ENCODE data around the gene APBA1.
"Not testable (repeated sequence)": the region's sequence is repeated elsewhere in the genome, so short reads cannot be mapped to it uniquely, and the experiment has no call there.

The APBA1 gene

DNA sequence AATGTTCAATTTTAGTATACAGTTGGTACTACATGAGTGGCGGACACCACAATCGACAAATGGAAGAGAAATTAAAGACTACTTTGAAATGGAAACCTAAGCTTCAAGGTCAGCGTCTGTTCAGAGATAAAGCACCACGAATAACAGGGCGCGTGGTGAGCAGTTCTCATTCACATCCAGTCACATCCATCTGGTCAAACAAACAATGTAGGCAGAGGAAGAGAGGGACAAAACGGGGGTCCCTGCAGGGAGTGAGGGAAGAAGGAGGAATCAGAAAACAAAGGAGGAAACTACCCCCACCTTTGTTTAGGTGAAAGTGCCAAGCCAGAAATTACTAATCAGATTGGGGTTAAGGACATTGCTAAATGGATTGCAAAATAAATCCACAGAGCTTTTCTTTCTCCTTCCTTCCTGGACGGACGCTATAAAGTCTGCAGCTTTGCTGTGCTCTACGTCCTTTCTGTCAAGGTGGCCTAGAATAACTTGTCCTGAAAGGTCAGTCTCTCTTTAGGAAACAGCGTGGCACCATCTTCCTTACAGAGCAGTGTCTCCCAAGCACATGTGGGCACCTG, 208.6 kb downstream of the APBA1 start:
- DNase-seq (ENCODE audit: low read depth), result no peak
- no peak overlapping the region for H3K4me3 ChIP-seq (ENCODE audit: low read depth, low read length)

DNA sequence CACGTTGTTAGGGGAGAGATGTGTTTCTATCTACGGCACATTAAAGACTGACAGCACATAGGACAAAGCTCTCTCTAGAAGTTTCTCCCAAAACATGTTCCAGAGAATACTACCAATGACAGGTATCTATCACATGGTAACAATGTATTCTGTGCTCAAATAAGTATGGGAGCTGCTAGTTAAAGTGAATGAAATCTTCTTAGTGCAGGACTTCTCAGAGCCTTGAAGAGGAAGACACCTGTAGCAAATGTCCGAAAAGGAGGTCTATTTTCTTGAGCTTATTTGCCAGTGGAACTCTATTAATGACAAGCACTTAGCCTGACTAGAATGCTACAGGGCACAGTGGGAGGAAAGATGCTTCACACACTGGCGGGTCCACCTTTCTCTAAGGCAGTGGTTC, 209.8 kb downstream of the APBA1 start:
- no peak for DNase-seq (ENCODE audit: low read depth)
- H3K4me3 ChIP-seq (ENCODE audit: low read depth, low read length), result no peak overlapping the region

DNA sequence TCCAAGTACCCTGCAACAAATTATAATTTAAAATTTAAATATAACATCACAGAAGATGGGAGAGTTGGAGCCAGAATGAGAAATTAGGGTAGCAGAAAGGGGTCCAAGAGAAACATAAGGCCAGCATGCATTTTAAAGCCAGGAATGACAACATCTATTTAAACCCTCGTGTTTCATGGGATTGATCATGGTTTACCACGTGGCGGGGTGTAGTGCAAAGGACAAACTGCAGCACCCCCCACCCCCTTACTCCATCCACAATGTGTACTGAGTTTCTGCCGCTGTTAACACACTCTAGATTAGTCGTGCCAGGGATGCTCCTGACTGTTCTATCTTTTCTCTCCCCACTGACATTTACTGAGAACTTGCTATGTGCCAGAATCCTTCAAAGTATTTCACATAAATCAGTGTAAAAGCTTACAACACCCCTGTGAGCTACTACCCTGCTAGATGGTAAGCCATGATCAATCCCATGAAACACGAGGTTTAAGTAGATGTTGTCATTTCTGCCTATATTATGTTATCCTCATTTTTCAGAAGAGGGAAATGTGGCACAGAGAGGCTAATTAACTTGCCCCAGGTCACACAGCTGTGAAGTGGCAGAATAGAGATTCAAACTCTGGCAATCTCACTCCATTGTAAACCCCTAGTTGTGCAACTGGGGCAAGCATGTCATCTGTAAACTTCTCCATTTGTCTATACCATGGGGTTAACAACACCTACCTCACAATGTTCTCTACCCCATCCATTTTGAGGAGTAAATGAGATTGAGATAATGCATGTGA, 210.9 kb downstream of the APBA1 start:
- H3K4me3 ChIP-seq (ENCODE audit: low read depth, low read length), result no peak overlapping the region
- DNase-seq (ENCODE audit: low read depth), result no peak

DNA sequence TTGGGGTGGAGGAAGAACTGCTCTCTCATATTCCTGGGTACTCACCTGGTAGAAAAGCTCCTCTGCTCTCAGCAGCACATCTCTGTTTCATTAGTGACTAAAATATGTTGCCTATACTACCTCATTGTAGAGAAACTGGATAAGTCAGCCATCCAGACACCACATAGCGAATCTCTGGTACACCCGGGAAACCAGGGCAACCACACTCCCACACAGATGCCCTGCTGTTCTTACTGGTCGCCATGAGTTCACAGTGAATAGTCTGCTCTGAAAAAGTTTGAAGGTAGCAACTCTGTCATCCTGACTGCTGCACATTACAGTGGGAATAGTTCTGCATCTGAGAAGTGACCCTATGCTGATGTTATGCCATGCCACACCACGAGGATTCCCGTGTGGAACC, 212.2 kb downstream of the APBA1 start:
- no peak overlapping the region for H3K4me3 ChIP-seq (ENCODE audit: low read depth, low read length)
- no peak for DNase-seq (ENCODE audit: low read depth)

DNA sequence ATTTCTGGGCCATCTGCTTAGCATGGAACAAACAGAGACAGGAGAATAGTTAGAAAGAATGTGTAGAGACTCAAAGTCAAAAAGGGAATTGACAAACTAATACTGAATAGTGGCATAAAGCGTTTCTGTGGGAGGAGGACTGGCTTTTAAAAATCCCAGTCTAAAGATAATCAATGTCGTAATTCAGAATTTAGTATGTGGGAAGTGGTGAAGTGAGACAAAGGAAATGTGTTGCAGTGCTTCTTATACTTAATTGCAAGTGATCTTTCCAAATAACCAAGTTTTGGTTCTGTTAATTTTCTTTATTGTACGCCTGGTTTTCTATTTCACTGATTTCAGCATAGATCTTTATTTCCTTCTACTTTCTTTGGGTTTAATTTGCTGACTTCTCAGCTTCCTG, 214.0 kb downstream of the APBA1 start:
- H3K4me3 ChIP-seq (ENCODE audit: low read depth, low read length), result no peak overlapping the region
- no peak for DNase-seq (ENCODE audit: low read depth)

DNA sequence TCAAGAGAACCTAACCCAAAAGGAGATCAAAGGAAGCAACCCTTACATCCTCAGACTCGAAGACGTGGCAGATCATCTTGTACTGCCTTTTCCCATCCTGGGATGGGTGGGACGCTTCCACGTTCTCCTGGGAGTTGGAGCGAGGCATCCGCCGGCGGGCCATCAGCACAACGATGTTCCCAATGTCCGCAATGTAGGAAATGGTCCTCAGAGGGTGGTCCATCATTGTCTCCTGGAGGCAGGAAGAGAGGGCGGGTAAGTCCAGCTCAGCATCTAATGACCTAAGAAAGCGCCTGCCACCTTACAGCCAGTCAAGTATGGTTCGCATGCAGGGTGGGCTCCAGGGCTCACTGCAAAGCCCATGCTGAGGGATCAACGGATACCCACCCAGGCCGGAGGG, 216.0 kb downstream of the APBA1 start:
- no peak overlapping the region for H3K4me3 ChIP-seq (ENCODE audit: low read depth, low read length)
- no peak for DNase-seq (ENCODE audit: low read depth)

DNA sequence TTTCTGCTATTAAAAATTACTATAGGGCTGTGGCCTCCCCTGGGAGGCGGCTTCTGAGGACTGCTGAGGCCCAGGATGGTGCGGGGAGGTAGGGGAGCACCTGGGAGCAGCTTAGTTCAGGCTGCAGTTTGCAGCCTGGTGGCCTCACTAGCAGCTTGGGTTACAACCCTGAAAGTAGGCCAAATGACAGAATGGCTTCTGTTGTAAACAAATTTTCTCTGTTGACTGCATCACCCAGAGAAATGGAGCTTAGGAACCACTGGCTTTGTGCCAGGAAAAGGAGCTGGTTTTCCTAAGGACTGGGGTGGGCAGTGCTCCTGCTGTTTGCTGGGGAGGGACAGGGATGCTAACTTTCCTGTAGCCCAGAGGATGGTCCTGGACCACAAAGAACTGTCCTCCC, 216.9 kb downstream of the APBA1 start:
- no peak for DNase-seq (ENCODE audit: low read depth)
- H3K4me3 ChIP-seq (ENCODE audit: low read depth, low read length), result no peak overlapping the region

DNA sequence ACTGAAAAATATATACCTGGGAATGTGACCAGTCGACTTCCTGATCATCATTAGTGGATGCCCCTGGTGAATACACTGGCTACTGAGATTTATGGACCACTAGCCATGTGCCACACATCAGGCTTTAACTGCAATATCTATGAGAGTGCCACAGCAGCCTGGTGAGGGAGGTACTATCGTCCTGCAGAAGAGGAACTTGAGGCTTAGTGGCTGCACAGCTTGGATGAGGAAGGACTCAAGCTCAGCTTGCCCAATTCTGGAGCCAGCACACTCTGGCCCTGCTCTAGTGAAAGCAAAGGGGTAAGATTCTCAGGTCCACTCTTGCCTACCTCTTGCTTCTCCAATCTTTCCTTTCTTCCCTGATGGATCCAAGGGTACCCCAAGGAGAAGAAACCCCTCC, 217.8 kb downstream of the APBA1 start:
- no peak for DNase-seq (ENCODE audit: low read depth)

DNA sequence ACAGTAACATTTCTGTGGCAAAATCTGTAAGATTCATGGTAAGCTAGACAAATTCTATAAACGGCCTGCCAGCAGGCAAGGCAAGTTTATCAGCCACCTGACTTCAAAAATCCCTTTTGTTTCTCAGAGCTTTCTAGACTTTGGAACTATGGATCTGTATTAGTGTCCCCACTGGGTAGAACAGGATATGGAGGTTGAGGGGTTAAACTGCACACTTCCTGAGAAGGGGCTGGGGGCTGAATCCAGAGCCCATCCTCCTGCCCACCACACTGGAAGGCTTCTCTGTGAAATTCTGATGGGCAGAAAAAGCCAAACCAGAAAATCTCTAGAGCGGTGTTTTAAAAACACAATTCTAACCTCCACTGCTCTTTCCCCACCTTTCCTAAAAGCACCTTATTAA, 218.4 kb downstream of the APBA1 start:
- no peak for DNase-seq (ENCODE audit: low read depth)
- H3K4me3 ChIP-seq (ENCODE audit: low read depth, low read length), result no peak overlapping the region

More for the DNA sequence above, 217.8 kb downstream of the APBA1 start:
- H3K4me3 ChIP-seq (ENCODE audit: low read depth, low read length), result no peak overlapping the region

DNA sequence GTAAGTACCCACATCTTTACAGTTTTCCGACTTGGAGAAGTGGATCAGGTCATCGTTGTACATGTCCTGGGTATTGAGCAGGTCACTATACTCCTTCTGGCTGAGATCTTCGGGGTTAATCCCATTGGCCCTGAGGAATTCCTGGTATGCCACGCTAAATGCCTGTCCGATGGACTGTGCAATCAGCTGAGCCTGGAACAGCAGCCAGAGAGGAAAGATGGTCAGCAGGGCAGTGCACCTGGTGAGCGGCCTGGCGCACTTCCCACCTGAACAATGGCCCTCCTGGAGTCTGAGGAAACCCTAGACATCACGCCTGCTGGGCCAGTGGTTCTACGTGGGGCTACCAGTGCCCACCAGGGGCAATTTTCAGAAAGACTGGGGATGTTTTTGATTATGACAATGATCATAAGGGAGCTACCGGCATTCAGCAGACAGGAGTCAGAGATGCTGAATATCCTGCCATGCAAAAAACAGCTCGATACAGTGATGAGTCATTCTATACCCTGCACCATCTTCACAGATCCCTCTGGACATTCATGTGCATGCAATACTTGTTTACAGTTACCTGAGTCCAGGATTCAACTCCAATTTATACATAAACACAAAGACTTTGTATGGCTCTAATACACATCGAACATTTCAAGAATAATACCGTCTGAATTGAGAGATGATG, 219.9 kb downstream of the APBA1 start:
- DNase-seq (ENCODE audit: low read depth), result no peak
- no peak overlapping the region for H3K4me3 ChIP-seq (ENCODE audit: low read depth, low read length)

DNA sequence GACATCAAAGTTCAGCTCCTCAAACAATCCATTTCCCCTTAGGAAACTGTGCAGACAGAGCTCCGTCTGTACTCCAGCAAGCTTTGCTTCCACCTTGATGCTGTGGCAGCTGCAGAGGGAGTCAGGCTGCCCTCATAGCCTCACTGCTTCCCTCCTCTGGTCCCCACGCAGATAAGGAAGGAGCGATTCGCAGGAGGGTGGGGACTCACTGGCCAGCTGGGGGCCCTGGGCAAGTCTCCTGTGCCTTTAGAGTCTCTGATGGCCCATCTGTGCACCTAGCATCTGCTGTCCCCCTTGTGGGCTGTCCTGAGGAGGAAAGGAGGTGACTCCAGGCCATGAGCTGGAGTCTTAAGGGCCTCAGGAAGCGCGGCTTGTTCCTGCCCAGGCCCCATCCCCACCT, 225.7 kb downstream of the APBA1 start:
- no peak overlapping the region for H3K4me3 ChIP-seq (ENCODE audit: low read depth, low read length)
- DNase-seq (ENCODE audit: low read depth), result no peak

DNA sequence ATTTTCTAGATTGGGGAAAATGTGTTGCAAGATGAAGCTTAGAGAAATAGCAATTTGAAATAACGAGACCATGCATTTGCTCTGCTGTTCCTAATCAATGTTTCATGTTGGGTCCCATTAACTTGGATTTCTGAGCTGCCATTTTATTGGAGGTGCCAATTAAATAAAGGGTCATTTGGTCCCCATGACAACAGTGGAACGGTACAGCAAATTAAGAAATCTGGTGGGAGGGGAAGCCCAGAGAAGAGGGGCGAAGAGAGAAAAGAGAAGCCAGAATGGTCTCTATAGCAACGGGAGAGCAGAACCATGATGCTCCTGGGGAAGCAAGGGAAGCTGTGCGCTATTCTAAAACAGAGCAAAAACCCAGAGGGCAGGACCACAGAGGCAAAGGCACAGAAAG, 226.9 kb downstream of the APBA1 start:
- H3K4me3 ChIP-seq (ENCODE audit: low read depth, low read length), result no peak overlapping the region
- DNase-seq (ENCODE audit: low read depth), result no peak

DNA sequence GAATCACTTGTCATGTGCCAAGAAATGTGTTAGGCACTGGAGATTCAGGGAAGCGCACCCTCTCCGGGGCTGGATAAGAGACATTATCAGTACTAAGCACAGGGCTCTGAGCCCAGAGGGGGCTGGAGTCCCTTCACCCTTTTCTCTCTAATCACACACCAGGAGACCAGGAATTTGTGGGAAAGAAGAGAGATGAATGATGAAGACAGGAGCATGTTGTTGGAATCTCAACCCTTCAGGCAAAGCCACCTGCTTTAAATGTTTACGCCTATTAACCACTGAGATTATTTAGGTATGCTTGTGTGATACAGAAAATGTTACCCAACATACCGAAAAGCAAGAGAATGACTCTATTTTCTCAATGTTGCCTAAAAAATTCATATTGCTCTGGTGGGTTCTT, 227.4 kb downstream of the APBA1 start:
- DNase-seq (ENCODE audit: low read depth), result no peak
- H3K4me3 ChIP-seq (ENCODE audit: low read depth, low read length), result no peak overlapping the region

DNA sequence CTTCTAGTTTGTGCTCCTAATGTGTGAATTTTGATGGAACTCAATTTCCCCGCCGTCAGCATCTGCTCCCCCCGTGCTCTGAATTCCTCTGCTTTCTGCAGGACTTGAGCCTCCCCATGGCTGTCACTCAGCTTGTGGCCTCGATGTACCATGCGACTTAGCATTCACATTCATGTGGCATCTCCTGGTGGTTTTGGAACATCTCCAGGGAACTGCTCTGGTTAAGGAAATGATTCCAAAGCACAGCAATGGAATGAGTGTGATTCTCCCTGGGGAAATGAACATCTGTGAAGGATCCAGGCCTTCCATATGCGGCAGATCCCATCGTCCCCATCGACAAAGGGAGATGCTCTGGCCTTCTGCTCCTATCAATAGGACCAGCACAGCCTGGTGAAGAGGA, 228.2 kb downstream of the APBA1 start:
- peak; percentile 76 for DNase-seq (ENCODE audit: low read depth)
- H3K4me3 ChIP-seq (ENCODE audit: low read depth, low read length), result no peak overlapping the region

DNA sequence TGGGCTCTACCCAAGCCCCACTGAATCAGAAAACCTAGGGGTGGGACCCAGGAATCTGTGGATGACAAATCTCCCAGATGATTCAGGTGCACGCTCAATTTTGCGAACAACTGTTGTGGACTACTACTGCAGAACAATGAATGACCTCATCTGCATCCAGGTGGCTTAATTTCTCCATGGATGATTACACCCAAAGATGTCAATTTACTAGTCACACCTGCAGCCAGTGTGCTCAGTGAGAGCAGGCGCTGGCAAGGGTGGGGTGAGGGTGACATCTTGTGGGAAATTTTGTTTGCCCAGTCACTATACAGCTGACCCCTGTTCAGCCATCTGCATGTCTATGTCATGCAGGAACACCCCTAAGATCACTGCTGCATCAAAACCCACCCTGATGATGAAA, 229.0 kb downstream of the APBA1 start:
- no peak overlapping the region for H3K4me3 ChIP-seq (ENCODE audit: low read depth, low read length)

DNA sequence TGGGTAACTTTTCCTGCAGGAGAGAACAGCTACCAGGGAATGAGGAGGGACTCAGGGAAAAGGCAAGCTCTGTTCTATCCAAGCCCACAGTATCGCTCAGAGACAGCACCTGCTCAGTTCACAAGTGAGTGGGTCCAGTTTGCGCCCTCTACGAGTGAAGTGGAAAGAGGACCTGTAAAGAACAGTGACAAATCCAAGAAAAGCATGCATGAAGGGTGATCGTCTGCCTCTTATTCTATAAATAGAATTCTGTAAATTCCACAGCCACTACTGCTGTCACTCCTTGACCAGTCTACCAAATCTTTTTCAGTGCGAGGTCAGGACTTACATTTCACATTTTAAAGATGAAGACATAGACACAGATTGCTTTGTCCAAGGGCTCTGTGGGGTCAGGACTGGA, 229.7 kb downstream of the APBA1 start:
- H3K4me3 ChIP-seq (ENCODE audit: low read depth, low read length), result no peak overlapping the region
- DNase-seq (ENCODE audit: low read depth), result no peak

More for the DNA sequence above, 229.0 kb downstream of the APBA1 start:
- DNase-seq (ENCODE audit: low read depth), result no peak

DNA sequence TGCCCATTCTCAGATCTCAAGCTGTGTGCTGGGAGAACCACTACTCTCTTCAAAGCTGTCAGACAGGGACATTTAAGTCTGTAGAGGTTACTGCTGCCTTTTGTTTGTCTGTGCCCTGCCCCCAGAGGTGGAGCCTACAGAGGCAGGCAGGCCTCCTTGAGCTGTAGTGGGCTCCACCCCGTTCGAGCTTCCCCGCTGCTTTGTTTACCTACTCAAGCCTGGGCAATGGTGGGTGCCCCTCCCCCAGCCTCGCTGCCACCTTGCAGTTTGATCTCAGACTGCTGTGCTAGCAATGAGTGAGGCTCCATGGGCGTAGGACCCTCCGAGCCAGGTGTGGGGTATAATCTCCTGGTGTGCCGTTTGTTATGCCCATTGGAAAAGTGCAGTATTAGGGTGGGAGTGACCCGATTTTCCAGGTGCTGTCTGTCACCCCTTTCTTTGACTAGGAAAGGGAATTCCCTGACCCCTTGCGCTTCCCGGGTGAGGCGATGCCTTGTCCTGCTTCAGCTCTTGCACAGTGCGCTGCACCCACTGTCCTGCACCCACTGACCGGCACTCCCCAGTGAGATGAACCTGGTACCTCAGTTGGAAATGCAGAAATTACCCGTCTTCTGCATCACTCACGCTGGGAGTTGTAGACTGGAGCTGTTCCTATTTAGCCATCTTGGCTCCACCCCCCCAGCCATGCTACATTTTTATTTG, 231.8 kb downstream of the APBA1 start:
- not testable (repeated sequence) for DNase-seq (ENCODE audit: low read depth); H3K4me3 ChIP-seq (ENCODE audit: low read depth, low read length)

DNA sequence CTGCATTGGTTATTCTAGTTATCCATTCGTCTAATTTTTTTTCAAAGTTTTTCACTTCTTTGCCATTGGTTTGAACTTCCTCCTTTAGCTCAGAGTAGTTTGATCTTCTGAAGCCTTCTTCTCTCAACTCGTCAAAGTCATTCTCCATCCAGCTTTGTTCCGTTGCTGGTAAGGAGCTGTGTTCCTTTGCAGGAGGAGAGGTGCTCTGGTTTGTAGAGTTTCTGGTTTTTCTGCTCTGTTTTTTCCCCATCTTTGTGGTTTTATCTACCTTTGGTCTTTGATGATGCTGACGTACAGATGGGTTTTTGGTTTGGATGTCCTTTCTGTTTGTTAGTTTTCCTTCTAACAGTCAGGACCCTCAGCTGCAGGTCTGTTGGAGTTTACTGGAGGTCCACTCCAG, 232.5 kb downstream of the APBA1 start:
- H3K4me3 ChIP-seq (ENCODE audit: low read depth, low read length); DNase-seq (ENCODE audit: low read depth): not testable (repeated sequence)

DNA sequence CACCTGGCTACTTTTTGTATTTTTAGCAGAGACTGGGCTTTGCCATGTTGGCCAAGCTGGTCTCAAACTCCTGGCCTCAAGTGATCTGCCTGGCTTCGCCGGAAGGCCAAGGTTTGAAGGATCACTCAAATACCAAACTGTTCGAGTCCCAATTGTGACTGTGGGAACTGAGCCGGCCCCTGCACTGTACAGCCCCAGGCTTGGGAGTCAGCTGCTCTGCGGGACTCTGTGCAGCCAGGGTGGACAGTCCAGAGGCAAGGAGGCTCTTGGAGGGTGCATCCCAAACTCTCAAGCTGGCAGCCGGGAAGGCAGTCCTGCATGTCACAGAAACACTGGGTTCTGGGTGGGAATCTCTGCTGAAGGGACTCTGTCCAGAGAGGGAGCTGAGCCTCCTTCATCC, 238.2 kb downstream of the APBA1 start:
- no peak for DNase-seq (ENCODE audit: low read depth)
- no peak overlapping the region for H3K4me3 ChIP-seq (ENCODE audit: low read depth, low read length)

DNA sequence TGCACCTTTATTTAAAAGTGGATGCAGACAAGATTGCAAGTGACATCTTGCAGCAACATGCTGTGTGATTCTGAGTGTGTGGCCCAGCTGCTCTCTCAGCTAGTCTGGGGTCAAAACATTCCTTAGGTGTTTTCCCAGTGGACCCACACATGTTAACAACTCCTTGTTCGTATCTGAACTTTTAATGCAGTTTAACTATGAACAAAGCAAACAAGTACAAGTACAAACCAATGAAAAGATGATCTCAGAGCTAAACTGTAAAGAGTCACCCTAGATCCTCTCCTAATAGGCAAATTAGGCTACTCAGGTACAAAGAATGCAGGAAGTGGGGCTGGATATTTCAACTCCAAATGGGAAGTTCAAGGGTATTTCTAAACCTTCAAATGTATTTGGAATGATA, 238.8 kb downstream of the APBA1 start:
- no peak for DNase-seq (ENCODE audit: low read depth)
- H3K4me3 ChIP-seq (ENCODE audit: low read depth, low read length), result no peak overlapping the region
